NCI-H2107 (cell line): ENCODE measurements around the gene SRL.
A peak's percentile ranks its signal among the peaks of the same experiment; 100 is the strongest.
"Not testable (repeated sequence)": the region's sequence is repeated elsewhere in the genome, so short reads cannot be mapped to it uniquely, and the experiment has no call there.

Experiments used
- DNase-seq: peaks from one replicate; lab custom pipeline; 2025; lab: John Stamatoyannopoulos, UW

The SRL gene

DNA sequence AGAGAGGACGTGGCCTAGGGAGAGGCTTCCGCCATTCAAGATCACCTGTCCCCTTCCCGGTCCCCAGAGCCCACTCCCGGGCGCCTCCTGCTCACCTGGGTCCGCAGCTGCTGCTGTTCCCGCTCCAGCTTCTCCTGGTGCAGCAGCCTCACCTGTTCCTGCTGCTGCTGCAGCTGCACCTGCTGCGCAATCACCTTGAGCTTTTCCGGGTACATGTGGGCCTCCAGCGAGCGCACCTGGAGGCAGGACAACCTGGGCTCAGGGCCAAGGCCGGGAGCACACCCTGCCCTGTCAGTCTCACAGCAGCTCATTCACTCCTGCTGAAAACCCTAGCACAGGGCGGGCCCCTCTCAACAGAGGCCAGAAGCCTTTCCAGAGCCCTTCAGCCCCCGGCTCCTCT is 18.5 kb upstream of the SRL start:
- DNase-seq = peak; percentile 88

- DNase-seq = no peak
These were observed 16.0 kb upstream of the SRL start for GRCh38 chr16:4257646-4258556.

DNA sequence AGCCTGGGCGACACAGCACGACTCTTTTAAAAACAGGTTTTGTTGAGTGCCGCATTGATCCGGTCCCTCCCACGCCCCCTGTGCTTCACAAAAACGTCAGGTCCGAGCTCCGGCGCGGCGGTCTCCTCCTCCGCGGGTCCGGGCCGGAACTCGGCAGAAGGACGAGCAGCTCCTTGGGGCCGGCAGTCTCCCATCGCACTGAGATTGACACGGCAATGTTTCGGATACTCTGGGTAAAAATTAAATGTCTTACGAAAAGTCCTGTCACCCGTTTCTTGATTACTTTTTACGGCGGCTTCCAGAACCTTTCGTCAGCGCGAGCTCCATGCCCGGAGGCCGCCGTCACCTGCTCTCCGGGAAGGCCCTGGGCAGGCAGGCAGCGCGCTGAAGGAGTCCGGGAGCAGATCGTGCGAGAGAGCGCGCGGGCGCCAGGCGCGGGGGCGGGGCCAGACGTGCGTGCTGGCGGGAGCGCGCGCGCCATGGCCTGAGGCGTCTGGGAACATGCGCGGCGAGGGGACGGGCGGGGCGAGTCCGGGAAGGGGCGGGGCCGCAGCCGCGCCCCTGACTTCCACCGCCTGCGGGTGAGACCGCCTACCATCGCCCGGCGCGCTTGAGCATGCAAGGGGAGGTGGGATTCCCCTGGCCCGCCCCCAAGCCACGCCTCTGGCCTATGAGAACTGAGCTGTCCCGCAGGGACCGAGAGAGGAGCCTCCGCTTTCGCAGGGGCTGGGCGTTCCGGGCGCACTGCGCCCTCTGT is 11.7 kb upstream of the SRL start:
- peak; percentile 99 for DNase-seq

DNA sequence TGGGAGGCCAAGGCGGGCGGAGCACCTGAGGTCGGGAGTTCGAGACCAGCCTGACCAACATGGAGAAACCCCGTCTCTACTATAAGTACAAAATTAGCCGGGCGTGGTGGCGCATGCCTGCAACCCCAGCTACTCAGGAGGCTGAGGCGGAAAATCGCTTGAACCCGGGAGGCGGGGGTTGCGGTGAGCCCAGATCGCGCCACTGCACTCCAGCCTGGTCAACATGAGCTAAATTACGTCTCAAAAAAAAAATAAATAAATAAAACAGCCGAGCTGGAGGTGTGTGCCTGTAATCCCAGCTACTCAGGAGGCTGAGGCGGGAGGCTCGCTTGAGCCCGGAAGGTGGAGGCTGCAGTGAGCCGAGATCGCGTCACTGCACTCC is 11.1 kb upstream of the SRL start:
- DNase-seq = not testable (repeated sequence)

GRCh38 chr16:4249530-4250308 is 7.8 kb upstream of the SRL start:
- no peak for DNase-seq

- DNase-seq = no peak
These were observed 5.5 kb upstream of the SRL start for GRCh38 chr16:4247460-4247784.

- DNase-seq = no peak
These were observed 5.0 kb upstream of the SRL start for GRCh38 chr16:4246777-4247459.

- no peak for DNase-seq
These were observed 3.4 kb upstream of the SRL start for GRCh38 chr16:4245077-4245791.

- DNase-seq = no peak
These were observed 2.6 kb upstream of the SRL start for GRCh38 chr16:4244254-4245076.

- no peak for DNase-seq
These were observed 487 bp downstream of the SRL start for GRCh38 chr16:4241258-4241927.

DNA sequence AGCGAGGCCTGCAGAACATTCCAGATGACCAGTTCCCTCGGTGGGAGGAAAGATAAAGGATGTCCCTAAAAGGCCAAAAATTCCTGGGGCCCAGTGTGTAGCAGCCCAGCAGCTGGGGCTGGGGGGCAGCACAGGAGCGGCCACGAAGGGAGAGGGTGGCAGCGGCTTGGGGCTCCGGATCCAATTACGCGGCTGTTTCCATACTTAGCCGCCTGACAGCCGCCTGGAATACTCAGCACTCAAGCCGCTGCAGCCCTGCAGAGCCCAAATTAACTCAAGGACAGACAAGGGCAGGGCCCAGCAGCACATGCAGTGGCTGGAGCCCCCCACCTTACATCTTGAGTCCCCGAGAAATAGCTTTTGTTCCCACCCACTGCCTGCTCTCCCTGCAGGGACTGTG is 1.3 kb downstream of the SRL start:
- no peak for DNase-seq

DNA sequence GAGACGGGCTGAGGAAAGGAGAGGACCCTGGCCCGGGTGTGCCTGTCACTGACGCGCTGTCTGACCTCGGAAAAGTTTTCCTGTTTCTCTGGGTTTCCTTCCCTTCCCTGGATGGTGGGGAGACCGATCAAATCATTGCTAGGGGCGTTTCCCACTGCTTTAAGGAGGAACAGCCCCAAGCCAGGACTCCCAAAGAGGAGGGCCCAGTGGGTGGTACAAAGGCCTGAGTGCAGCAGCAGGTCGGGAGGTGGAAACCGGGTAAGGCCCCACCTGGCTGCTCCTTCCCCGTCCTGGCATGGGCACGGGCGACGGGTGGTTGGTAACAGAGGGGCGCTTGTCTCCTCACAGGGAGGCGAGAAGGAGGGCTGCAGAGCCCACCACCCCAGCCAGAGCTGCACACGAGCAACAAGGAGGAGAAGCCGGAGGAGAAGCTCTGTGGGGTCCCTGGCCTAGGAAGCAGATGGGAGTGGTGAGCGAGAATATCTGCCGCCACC is 2.2 kb downstream of the SRL start:
- no peak for DNase-seq

DNA sequence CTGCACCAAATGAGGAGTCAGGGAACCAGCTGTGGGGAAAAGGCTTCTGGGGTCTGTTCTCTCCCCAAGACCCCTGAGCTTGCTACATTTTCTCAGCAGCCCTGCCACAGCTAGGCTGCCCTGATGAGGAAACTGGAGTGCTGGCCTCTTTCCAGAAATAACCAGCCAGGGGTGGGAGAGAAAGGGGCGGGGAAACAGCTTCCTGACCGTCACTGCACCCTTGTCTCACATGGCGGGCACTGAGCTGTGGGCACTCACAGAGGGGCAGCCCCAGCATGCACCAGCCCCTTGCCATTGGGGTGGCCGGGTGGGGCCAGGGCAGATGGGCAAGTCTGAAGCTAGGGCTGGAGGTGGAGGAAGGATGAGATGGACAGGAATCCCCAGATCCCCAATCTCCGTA is 2.9 kb downstream of the SRL start:
- DNase-seq = no peak

GRCh38 chr16:4233431-4233830 is 8.4 kb downstream of the SRL start:
- DNase-seq = no peak

GRCh38 chr16:4232541-4233386 is 9.1 kb downstream of the SRL start:
- DNase-seq = no peak

DNA sequence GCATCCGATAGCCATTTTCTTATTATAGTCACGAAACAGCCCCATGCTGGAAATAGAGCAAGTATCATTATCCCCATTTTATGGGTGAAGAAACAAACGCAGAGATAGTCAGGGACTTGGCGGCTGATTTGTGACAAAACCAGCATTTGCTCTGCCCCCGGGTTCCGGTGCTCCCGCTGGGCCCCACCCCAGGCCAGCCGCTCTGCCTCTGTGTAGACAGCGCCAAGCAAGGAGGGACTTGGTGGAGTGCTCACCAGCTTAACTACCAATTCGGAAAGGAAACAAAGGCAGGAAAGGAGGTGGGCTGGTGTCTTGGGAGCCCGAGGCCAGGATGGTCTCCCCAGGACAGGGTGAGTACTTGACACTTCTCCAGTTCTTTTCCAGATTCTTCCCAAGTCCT is 10.0 kb downstream of the SRL start:
- no peak for DNase-seq

DNA sequence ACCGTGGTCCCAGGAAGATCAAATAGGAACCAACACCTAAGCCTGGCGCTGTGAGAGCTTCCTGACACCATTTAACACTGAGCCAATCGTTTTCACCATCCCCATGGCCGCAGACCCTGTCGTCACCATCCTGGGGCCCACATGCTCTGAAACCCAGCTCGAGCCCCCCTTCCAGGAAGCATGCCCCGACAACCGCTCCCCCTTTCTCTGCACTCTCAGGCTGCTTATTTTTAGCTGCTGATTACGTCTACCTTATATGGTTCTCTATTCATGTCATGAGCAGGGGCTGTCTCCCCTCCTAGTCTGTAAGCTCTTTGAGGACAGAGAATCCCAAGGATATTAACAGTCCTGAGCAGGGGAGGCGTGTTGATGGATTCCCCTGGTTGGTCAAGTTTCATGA is 10.5 kb downstream of the SRL start:
- DNase-seq = no peak

DNA sequence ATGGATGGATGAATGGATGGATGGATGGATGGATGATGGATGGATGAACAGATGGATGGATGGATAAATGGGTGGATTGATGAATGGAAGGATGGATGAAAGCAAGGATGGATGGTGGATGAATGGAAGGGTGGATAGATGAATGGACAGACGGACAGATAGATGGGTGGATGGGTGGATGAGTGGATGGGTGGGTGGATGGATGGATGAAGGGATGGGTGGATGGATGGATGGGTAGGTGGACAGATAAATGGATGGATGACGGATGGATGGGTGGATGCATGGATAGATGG is 14.9 kb downstream of the SRL start:
- DNase-seq = no peak
